HG03378 (cell line): Measurements from ENCODE around the gene PIP4K2C.
A peak's percentile ranks its signal among the peaks of the same experiment; 100 is the strongest.
"Not testable (repeated sequence)": the region's sequence is repeated elsewhere in the genome, so short reads cannot be mapped to it uniquely, and the experiment has no call there.

Experiments used
- ATAC-seq: cut with Tn5 transposase; IDR thresholded peaks from one replicate; pipeline ENCODE4 v1.9.1; 2021; ENCODE audit warnings: mild to moderate bottlenecking, moderate library complexity; ENCODE audit not compliant: unreplicated experiment

Gene PIP4K2C

DNA sequence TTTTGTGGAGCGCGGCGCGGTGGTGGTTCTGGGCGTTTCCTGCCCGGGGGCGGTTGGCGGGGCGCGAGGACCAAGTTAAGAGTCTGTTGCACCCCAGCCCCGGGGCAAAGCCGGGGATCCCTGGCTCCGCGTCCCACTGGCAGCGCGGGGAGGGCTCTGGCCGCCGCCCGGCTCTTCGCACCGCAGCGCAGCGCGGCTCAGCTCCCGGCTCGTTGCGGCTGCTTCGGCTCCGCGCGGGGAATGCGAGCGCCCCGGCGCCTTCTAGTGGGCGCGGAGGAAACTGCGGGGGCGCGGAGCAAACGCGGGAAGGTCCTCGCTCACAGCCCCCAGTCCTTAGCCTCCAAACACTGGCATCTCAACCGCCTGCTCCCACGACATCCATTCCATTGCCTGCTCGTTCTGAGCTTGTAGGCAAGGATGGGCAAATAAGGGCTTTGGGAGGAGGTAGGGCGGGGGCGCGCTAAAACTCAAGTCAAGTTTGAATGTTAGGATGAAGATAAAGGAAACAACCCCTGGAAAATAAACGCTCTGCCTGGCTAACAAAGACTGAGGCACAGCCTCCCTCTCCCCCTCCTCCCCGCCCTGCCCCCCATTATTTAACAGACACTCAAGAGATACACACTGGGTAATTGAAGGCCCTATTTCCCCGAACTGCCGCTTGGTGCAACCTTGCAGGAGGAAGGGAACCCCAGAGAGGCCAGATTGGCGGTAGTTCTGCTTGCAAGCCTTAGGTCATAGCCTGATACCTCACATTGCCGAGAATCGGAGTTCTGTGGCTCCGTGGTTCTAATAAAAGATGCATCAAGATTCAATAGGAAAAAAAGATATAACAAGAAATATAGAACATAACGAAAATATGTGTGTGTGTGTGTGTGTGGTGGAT, 42.2 kb downstream of the PIP4K2C start, which contains the start of gene B4GALNT1:
TSS of gene B4GALNT1 (minus strand) at position 244 of the 883 bp plus-strand sequence. CDS start 1,069 bp downstream, outside the sequence.
- peak; percentile 61 for ATAC-seq

- not testable (repeated sequence) for ATAC-seq
Observed at GRCh38 chr12:57636731-57637130, 45.7 kb downstream of the PIP4K2C start.

DNA sequence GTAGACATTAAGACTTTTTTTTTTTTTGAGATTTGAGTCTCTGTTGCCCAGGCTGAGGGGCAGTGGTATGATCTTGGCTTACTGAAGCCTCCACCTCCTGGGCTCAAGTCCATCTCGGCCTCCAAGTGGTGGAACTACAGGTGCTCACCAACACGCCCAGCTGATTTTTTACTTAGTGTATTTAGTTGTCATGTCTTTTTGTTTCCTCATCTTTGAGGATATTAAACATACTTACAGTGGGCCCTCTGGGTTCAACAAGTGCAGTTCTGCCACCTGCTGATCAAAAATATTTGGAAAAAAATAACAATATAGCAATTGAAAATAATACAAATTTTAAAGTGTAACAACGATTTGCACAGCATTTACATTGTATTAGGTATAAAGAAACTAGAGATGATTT, 46.4 kb downstream of the PIP4K2C start:
- no peak for ATAC-seq

DNA sequence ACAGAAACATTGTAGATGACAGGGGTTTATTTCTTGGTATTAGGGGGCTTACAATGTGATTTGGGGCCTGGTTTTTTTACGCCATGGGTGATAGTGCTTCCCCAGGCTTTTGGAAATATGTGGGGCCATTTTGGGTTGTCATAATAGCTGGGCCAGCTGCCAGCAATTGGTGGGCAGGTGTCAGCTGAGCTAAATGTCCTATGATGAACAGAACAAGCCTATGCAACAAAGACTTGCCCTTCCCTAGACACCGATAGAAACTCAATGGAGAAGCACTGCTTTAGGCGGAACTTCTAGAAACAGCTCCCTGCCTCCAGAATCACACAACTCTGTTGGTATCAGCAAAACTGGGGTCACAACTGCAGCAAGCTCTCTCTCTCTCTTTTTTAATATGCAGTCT, 47.1 kb downstream of the PIP4K2C start:
- ATAC-seq, result no peak

DNA sequence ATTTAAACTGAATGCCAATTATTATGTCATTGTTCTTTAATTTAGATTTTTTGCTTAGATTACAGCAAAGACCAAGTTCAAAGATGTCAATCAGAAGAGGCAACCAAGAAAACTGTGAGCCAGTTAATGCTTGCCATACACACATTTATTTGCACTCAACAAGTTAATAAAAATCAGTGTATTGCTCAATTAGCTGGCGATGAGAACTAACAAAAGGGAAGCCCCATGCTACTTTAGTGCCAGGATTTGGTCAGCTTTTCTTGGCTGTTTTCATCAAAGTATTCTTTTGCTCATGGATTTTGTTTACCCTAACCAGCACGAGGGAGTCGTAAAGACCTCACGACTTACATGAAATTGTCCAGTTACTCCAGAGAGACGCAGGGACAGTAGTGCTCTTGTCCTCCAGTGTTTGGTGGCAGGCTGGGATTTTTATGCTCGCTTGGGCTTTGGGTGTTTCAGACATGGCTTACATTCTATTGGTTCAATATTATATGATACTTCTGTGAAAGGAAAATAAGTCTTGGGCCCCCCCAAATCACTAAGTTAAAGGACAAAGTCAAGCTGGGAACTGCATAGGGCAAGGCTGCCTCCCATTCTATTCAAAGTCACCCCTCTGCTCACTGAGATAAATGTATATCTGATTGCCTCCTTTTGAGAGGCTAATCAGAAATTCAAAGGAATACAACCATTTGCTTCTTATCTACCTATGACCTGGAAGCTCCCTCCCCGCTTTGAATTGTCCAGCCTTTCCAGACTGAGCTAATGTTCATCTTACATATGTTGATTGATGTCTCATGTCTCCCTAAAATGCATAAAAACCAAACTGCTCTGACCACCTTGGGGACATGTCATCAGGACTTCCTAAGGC, 49.4 kb downstream of the PIP4K2C start:
- no peak for ATAC-seq

- no peak for ATAC-seq
Observed at GRCh38 chr12:57641699-57642442, 50.9 kb downstream of the PIP4K2C start.

DNA sequence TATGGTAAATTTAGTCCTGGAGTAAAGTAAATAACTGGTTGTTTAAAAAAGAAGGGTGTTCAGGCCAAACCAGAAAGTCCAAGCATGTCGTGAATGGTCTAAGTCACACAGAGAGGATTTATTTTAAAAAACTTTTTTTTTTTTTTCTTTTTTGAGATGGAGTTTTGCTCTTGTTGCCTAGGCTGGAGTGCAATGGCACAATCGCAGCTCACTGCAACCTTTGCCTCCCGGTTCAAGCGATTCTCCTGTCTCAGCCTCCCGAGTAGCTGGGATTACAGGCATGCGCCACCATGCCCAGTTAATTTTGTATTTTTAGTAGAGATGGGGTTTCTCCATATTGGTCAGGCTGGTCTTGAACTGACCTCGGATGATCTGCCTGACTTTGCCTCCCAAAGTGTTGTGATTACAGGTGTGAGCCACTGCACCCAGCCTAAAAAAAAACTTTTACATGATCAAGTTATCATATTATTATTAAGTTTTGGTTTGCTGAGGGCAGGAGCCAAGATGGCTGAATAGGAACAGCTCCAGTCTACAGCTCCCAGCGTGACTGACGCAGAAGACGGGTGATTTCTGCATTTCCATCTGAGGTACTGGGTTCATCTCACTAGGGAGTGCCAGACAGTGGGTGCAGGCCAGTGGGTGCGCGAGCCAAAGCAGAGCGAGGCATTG, 55.1 kb downstream of the PIP4K2C start:
- not testable (repeated sequence) for ATAC-seq

DNA sequence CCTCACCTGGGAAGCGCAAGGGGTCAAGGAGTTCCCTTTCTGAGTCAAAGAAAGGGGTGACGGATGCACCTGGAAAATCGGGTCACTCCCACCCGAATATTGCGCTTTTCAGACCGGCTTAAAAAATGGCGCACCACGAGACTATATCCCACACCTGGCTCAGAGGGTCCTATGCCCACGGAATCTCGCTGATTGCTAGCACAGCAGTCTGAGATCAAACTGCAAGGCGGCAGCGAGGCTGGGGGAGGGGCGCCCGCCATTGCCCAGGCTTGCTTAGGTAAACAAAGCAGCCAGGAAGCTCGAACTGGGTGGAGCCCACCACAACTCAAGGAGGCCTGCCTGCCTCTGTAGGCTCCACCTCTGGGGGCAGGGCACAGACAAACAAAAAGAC, 55.7 kb downstream of the PIP4K2C start:
- not testable (repeated sequence) for ATAC-seq
